DMS 273 treated with DMSO at 0.1 percent for 48 hours (cell line): ENCODE measurements around the gene AIG1.
"Not testable (repeated sequence)": the region's sequence is repeated elsewhere in the genome, so short reads cannot be mapped to it uniquely, and the experiment has no call there.

Source experiments
- DNase-seq: peaks from one replicate; lab custom pipeline; 2025; lab: John Stamatoyannopoulos, UW

The AIG1 gene

GRCh38 chr6:143127941-143128680 lies 67.4 kb downstream of the AIG1 start:
- DNase-seq, result peak; percentile 47

GRCh38 chr6:143128681-143129015 lies 68.0 kb downstream of the AIG1 start:
- DNase-seq, result no peak

- DNase-seq, result no peak
Observed at GRCh38 chr6:143130928-143131327, 70.2 kb downstream of the AIG1 start.

GRCh38 chr6:143135325-143135724 lies 74.6 kb downstream of the AIG1 start:
- DNase-seq, result no peak

GRCh38 chr6:143135797-143136561 lies 75.3 kb downstream of the AIG1 start:
- no peak for DNase-seq

- DNase-seq, result no peak
Observed at GRCh38 chr6:143136647-143137046, 76.0 kb downstream of the AIG1 start.

- DNase-seq, result no peak
Observed at GRCh38 chr6:143139239-143139784, 78.6 kb downstream of the AIG1 start.

GRCh38 chr6:143139884-143140283 lies 79.2 kb downstream of the AIG1 start:
- DNase-seq, result not testable (repeated sequence)

GRCh38 chr6:143140767-143141166 lies 80.1 kb downstream of the AIG1 start:
- no peak for DNase-seq

- DNase-seq, result no peak
Observed at GRCh38 chr6:143141442-143141841, 80.8 kb downstream of the AIG1 start.

GRCh38 chr6:143146186-143146851 lies 85.6 kb downstream of the AIG1 start:
- no peak for DNase-seq

GRCh38 chr6:143149771-143150170 lies 89.1 kb downstream of the AIG1 start:
- DNase-seq, result no peak

- no peak for DNase-seq
Observed at GRCh38 chr6:143150281-143150680, 89.6 kb downstream of the AIG1 start.

GRCh38 chr6:143151381-143151780 lies 90.7 kb downstream of the AIG1 start:
- DNase-seq, result no peak

- DNase-seq, result no peak
Observed at GRCh38 chr6:143155681-143156080, 95.0 kb downstream of the AIG1 start.

GRCh38 chr6:143157131-143157530 lies 96.4 kb downstream of the AIG1 start:
- DNase-seq, result no peak

- no peak for DNase-seq
Observed at GRCh38 chr6:143158113-143158581, 97.5 kb downstream of the AIG1 start.

- DNase-seq, result no peak
Observed at GRCh38 chr6:143159001-143159400, 98.3 kb downstream of the AIG1 start.

GRCh38 chr6:143160015-143160414 lies 99.3 kb downstream of the AIG1 start:
- DNase-seq, result no peak

GRCh38 chr6:143160439-143161220 lies 99.9 kb downstream of the AIG1 start:
- DNase-seq, result peak; percentile 61

GRCh38 chr6:143163621-143164020 lies 102.9 kb downstream of the AIG1 start:
- no peak for DNase-seq
